ENCODE results near the gene ESR2.
"Not testable (repeated sequence)": the region's sequence is repeated elsewhere in the genome, so short reads cannot be mapped to it uniquely, and the experiment has no call there.

ESR2 gene

GRCh38 chr14:64123241-64123822 lies 170.8 kb downstream of the ESR2 start:
- no peak for DNase-seq

DNA sequence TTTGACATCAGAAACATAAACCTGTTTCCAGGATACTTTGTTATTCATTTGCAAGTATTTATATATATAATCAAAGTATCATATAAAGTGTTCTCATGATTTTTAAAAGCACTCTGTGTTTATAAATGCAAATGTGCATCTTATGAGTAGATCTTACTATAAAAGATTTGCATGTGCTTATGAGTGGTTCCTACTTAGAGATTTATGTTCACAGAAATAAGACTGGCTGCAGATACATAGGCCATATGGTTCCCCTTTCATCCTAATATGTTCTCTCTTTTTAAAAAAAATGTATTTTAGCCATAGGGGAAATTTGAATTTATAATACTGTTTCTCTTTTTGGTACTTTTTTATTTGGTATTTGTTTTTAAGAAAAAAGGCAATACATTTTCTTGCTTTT lies 174.2 kb downstream of the ESR2 start:
- no peak for DNase-seq

DNA sequence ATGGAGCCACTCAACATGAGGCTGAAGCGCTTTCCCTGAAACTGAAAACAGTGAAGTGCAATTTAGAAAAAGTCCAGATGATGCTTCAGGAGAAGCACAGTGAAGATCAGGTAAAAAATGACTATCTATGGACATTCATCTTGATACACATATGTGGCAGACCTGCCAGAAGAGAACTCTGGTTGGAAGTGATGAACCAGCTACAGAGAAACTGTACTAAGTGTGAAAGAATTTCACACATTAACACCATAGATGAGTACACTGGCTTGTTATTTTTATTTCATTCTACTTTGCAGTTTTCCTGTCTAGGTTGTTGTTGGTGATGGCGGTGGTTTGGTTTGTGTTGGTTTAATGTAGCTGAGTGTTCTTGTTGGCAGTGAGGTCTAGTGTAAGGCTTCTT lies 174.7 kb downstream of the ESR2 start:
- DNase-seq, result peak; percentile 9

DNA sequence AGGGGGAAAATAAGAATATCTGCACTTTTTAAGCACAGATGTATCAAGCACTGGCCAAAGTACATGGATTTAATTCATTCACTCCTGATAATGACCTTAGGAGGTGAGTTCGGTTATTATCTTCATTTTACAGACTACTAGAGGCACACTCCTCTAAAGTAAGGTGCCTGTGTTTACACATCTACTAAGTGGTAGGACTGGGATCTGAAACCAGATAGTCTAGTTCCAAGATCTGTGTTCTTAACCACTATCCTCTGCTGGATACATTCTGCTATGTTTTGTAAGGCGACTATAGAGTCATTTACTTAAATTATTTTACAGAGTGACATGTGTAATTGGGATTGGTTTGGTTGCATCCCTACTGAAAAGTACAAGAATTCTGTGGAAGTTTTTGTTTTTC lies 175.3 kb downstream of the ESR2 start:
- DNase-seq, result no peak

DNA sequence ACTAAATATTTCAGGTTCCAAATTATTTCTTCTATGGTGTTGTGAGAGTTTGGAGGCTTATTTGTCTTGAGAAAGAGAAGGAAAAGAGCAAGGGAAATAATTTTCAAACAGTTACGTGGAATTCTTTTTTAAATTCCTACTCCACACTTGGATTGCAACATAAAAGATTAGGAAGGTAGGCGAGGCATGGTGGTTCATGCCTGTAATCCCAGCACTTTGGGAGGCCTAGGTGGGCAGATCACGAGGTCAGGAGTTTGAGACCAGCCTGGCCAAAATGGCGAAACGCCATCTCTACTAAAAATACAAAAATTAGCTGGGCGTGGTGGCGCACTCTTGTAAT lies 175.8 kb downstream of the ESR2 start:
- DNase-seq, result not testable (repeated sequence)

GRCh38 chr14:64117671-64118402 lies 176.3 kb downstream of the ESR2 start:
- DNase-seq, result no peak

- no peak for DNase-seq
Observed at GRCh38 chr14:64115401-64115800, 178.8 kb downstream of the ESR2 start.

GRCh38 chr14:64114796-64115195 lies 179.4 kb downstream of the ESR2 start:
- no peak for DNase-seq

- DNase-seq, result no peak
Observed at GRCh38 chr14:64114166-64114565, 180.0 kb downstream of the ESR2 start.

GRCh38 chr14:64112867-64113678 lies 181.1 kb downstream of the ESR2 start:
- no peak for DNase-seq

DNA sequence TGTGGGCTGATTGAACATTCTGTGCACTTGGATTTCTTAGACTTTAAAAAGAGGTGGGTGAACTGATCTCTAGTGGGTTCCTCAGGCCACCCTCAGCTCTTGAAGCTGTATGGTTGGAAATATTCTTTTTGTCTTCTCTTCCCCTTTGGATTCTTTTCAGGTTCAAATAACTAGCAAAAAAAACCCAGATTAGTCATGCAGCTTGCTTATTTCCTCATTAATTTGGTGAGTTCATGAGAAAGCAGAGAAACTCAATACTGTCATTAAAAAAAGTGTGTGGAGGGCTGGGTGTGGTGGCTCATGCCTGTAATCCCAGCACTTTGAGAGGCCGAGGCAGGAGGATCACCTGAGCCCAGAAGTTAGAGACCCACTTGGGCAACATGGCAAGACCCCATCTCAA lies 183.4 kb downstream of the ESR2 start:
- DNase-seq, result no peak

DNA sequence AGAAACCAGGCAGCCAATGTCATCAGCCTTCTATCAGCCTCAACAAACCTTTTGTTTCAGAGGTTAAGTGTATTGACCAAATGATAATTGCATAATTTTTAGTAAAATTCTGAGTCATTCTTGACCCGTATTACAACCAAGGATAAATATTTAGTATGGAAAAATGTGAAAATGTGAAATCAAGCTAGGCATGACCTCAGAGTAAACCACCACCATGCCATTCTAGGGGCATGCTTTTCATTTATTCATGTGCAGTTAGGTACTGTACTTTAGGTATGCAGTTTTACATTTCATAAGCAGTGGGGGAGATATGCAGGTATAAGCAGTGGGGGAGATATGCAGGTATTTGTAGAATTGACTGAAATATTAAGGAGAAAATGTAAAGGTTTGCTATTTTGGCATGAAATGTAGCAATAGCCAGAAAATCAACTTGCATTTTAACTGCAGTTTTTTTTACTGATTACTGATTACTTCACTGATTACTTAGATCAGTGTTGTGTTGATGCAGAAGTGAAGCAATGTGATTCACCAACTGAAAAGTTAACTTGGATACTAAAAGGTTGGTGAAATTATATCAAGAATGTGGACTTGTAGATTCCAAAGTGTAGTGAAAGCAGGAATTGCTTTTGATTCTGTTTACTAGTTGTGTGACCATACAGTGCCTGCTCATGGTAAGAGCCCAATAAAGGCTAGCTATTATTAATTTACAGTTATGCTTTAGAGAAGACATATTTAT lies 184.2 kb downstream of the ESR2 start:
- DNase-seq, result no peak

GRCh38 chr14:64107438-64107837 lies 186.7 kb downstream of the ESR2 start:
- no peak for DNase-seq

GRCh38 chr14:64098120-64098519 lies 196.1 kb downstream of the ESR2 start:
- DNase-seq, result no peak

GRCh38 chr14:64095620-64096019 lies 198.6 kb downstream of the ESR2 start:
- peak; percentile 8 for DNase-seq

GRCh38 chr14:64092940-64093339 lies 201.2 kb downstream of the ESR2 start:
- DNase-seq, result no peak

- DNase-seq, result no peak
Observed at GRCh38 chr14:64092338-64092737, 201.8 kb downstream of the ESR2 start.

DNA sequence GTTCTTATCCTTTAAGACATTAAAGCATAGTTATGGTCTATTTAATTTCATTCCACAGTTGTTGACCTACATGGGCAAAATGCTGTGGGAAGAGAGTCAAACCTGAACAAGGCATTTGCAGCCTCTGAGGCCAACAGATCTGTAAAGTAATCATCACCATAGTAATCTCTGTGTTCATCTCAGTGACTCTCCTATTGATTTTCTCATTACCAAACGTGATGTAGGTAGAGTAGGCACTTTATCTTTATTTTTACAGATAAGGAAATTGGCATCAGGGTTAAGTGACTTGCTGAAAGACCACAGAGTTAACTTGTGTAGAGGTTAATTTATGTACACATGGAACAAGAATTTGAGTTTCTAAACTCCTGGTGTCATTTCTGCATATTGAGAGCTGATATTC lies 203.0 kb downstream of the ESR2 start:
- no peak for DNase-seq

- DNase-seq, result no peak
Observed at GRCh38 chr14:64089920-64090319, 204.3 kb downstream of the ESR2 start.

GRCh38 chr14:64088647-64088964 lies 205.6 kb downstream of the ESR2 start:
- DNase-seq, result no peak

DNA sequence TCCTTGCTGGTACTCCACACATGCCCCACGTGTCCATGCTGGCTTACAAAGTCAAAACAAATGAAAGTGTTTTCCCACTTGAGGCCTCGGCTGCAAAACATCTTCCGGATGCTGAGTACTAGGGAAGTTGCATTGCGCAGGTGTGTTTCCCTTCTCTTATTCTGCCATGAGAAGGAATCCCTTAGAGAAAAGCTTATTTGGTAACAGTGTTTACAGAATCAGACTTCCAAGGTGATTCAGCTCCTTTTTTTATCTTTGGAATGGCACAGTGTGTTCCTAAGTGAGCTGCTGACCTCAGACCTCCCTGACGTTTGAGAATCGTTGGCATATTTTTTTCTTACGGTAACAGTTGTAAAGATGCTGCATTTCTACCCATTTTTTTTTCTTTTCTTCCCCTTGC lies 211.3 kb downstream of the ESR2 start:
- DNase-seq, result no peak

- DNase-seq, result no peak
Observed at GRCh38 chr14:64081174-64081746, 212.9 kb downstream of the ESR2 start.

DNA sequence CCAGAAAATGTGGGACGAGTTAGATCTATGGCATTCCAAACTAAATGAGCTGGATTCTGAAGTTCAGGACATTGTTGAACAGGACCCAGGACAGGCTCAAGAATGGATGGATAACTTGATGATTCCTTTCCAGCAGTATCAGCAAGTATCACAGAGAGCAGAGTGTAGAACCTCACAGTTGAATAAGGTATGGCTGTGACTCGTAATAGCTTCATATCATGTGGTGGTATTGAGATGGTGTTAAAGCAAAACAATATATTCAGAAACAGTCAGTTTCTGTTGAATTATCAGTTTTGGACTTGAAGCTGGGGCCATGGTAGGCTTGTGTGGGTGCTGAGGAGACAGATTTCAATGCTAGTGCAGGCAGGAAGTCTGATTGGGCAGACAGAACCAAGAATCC lies 213.7 kb downstream of the ESR2 start:
- DNase-seq, result no peak
